Measurements from ENCODE around the gene BLTP2. TPM values are rescaled to one million over a fixed set of nuclear protein-coding genes. Genes with fewer than 3 reads are reported as not detected.

The BLTP2 gene
- total and polyA plus RNA-seq, 10 of the 15 experiments (the other 5 are each of a cell fraction or from before 2014, with no cell fraction given) = 14.2 to 151 (median 78.1) TPM

DNA sequence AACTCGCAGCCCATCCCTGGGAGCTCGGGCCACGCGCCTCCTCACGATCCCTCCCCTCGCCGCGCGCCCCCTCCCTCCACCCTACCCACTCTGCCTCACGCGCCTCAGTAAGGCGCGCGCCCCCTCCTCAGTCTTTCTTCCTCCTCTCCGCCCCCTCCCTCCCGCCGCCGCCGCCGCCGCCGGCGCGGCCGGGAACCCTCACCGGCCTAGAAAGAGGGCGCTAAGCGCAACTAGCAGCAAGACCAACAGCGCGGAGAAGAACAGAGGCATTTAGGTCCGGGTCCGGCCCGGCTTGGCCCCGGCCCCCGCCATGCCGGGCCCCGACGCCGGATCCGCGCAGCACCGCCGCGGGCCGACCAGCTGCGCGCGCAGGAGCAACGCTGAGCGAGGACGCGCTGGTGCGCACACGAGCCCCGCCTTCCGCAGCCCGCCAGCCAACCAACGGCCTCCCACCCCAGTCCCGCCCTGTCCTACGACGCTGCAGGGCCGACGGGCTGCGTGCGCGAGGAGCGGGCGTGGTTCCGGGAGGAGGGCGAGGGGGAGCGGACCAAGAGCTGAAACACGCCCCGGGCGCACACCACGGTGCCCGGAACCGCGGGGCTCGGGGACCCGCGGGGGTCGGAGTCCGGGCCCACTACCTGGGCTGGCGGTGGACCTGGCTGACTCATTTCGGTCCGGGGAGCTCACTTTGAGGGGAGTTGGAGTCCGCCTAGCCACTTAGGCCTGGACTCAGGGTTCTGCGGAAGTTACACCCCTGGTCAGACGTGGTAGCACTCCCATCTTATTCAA, at the start of gene BLTP2 (continued):
- TF ChIP-seq E2F8 (IDR thresholded peaks at IDR 0.05; ENCODE audit: low read depth, partially characterized antibody) = peak; percentile 50
- 0 out of 2 replicates have a peak, but pooled peaks have one; percentile 43 for TF ChIP-seq ZNF207 (IDR thresholded peaks at IDR 0.05; ENCODE audit: borderline replicate concordance)
- TF ChIP-seq, protein P1, sequence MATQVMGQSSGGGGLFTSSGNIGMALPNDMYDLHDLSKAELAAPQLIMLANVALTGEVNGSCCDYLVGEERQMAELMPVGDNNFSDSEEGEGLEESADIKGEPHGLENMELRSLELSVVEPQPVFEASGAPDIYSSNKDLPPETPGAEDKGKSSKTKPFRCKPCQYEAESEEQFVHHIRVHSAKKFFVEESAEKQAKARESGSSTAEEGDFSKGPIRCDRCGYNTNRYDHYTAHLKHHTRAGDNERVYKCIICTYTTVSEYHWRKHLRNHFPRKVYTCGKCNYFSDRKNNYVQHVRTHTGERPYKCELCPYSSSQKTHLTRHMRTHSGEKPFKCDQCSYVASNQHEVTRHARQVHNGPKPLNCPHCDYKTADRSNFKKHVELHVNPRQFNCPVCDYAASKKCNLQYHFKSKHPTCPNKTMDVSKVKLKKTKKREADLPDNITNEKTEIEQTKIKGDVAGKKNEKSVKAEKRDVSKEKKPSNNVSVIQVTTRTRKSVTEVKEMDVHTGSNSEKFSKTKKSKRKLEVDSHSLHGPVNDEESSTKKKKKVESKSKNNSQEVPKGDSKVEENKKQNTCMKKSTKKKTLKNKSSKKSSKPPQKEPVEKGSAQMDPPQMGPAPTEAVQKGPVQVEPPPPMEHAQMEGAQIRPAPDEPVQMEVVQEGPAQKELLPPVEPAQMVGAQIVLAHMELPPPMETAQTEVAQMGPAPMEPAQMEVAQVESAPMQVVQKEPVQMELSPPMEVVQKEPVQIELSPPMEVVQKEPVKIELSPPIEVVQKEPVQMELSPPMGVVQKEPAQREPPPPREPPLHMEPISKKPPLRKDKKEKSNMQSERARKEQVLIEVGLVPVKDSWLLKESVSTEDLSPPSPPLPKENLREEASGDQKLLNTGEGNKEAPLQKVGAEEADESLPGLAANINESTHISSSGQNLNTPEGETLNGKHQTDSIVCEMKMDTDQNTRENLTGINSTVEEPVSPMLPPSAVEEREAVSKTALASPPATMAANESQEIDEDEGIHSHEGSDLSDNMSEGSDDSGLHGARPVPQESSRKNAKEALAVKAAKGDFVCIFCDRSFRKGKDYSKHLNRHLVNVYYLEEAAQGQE (IDR thresholded peaks at IDR 0.05; ENCODE audit: low read depth, low read length) = no peak
- TF ChIP-seq BHLHE40 (IDR thresholded peaks at IDR 0.05; ENCODE audit: borderline replicate concordance in 1 of 2, low read depth in 2 of 2, low read length in 1 of 2) = peak; percentile 40 to 74; a peak in 3 of 4 replicates
- TF ChIP-seq MYB (IDR thresholded peaks at IDR 0.05; ENCODE audit: borderline replicate concordance, low read depth, low read length) = no peak
- TF ChIP-seq POU2F2 (IDR thresholded peaks at IDR 0.05; ENCODE audit: borderline replicate concordance, low read depth, low read length) = 0 out of 3 replicates have a peak, but pooled peaks have one; percentile 26
- TF ChIP-seq RUNX3 (IDR thresholded peaks at IDR 0.05; ENCODE audit: low read length) = peak; percentile 37; the same call in 1 of the 2 replicates
- no peak for TF ChIP-seq IKZF2 (IDR thresholded peaks at IDR 0.05)
- peak; percentile 82 for TF ChIP-seq MAX (IDR thresholded peaks at IDR 0.05; ENCODE audit: low read depth, low read length)
- TF ChIP-seq GABPA (IDR thresholded peaks at IDR 0.05; ENCODE audit: low read depth) = no peak; the same call in 1 of the 2 replicates
- no peak for TF ChIP-seq SUZ12 (IDR thresholded peaks at IDR 0.05; ENCODE audit: unreplicated experiment)
- TF ChIP-seq RAD21 (IDR thresholded peaks at IDR 0.05; ENCODE audit: insufficient read depth, low read depth, low read length) = no peak
- peak; percentile 7 for TF ChIP-seq MEF2B (IDR thresholded peaks at IDR 0.05; ENCODE audit: partially characterized antibody, poor library complexity, severe bottlenecking)
- TF ChIP-seq HDAC2 (IDR thresholded peaks at IDR 0.05) = no peak
- TF ChIP-seq ATF2 (IDR thresholded peaks at IDR 0.05; ENCODE audit: low read length) = no peak
- TF ChIP-seq MEF2A (IDR thresholded peaks at IDR 0.05; ENCODE audit: insufficient read depth, low read depth, low read length) = no peak
- TF ChIP-seq IRF4 (IDR thresholded peaks at IDR 0.05; ENCODE audit: low read depth, low read length) = no peak
- peak; percentile 66 for TF ChIP-seq HCFC1 (IDR thresholded peaks at IDR 0.05; ENCODE audit: low read length)
- peak; percentile 73 for TF ChIP-seq ATF7 (IDR thresholded peaks at IDR 0.05; ENCODE audit: low read depth)
- TF ChIP-seq YY1 (IDR thresholded peaks at IDR 0.05; ENCODE audit: low read depth, low read length) = peak; percentile 91
- TF ChIP-seq PML (IDR thresholded peaks at IDR 0.05; ENCODE audit: low read length) = peak; percentile 55; the same call in 1 of the 2 replicates
- no peak for TF ChIP-seq RCOR1 (conservative IDR thresholded peaks at IDR 0.05; ENCODE audit: low read depth, low read length)
- peak; percentile 87 for TF ChIP-seq SP1 (IDR thresholded peaks at IDR 0.05; ENCODE audit: low read depth, low read length)
